ENCODE measurements around the gene A3GALT2. TPM values are rescaled to one million over a fixed set of nuclear protein-coding genes. Genes with fewer than 3 reads are reported as not detected.
A peak's percentile ranks its signal among the peaks of the same experiment; 100 is the strongest.

Gene A3GALT2
- total and polyA plus RNA-seq, 2 donors (not counting 1 experiment from before 2014, with no cell fraction given), result not detected

DNA sequence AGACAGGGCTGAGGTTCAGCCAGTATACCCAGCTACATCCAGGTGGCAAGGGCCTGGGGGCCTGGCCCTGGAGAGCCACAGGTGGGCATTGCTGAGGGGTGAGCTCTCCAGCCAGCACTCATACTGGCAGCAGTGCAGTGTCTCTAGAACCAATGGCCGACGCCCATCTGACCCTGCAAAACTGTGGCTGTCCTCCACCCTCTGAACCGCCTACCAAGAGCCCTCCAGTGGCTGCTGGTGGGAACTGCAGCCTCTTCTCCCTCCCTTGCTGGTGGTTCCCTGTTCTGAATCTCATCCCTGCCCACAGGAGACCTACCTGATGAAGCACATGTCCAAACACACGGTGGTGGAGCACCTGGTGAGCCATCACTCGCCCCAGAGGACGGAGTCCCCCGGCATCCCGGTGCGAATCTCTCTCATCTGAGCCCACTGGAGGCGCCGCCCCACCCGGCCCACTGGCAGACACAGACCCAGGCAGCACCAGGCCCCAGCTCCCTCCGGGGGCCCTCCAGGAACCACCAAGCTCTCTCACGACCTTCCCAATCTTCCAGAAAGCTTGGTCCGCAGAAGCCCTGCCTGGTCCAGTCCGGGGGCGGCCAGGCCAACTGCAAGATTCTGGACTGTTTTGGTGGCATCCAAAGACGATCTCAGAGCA is 22.1 kb downstream of the A3GALT2 start:
- ATAC-seq (ENCODE audit: low read depth) (peak; percentile 55), DNase-seq (peak; percentile 67)
- H3K9me3 Mint-ChIP-seq (ENCODE audit: insufficient read depth), result no peaks in the 10 kb centered on the region
- Histone ChIP-seq H3K9me3 (ENCODE audit: control extremely low read depth in 1 of 3, control insufficient read depth in 2 of 3, insufficient read depth in 1 of 3, low read length in 2 of 3) (no peaks in the 10 kb centered on the region), H3K36me3 (replicated peaks in 1 of 2; ENCODE audit: control extremely low read depth in 1 of 2, control insufficient read depth in 1 of 2, extremely low read depth in 1 of 2, insufficient read depth in 2 of 2, low read length in 1 of 2) (peaks cover 0 to 41% of the 10 kb centered on the region in 2 experiments), H2AFZ (ENCODE audit: insufficient read depth, low read depth, low read length, poor library complexity, severe bottlenecking) (no peak overlapping the region), H3K4me3 (ENCODE audit: control extremely low read depth in 1 of 5, extremely low read depth in 1 of 5, insufficient read depth in 1 of 5, low read depth in 2 of 5, low read length in 4 of 5) (no peak overlapping the region), H4K20me1 (ENCODE audit: control insufficient read depth, insufficient read depth, low read length, poor library complexity, severe bottlenecking) (peaks cover 6% of the 10 kb centered on the region), H3K9ac (ENCODE audit: low read length) (no peak overlapping the region), H3K4me2 (replicated peaks; ENCODE audit: low read depth, low read length, poor library complexity, severe bottlenecking) (no peak overlapping the region), H3K27ac (ENCODE audit: low read length in 2 of 2) (no peak overlapping the region), H3K4me1 (ENCODE audit: control insufficient read depth in 2 of 2, insufficient read depth in 2 of 2, low read length in 2 of 2) (no peaks in the 10 kb centered on the region), H3K27me3 (replicated peaks in 1 of 4; ENCODE audit: control extremely low read depth in 1 of 4, control insufficient read depth in 3 of 4, insufficient read depth in 4 of 4, low read length in 3 of 4) (no peaks in the 10 kb centered on the region), H3K79me2 (ENCODE audit: control insufficient read depth, insufficient read depth, low read length) (no peaks in the 10 kb centered on the region)
- intact Hi-C loops (cut with micrococcal nuclease), result loop anchor here (5.0 kb wide), 2 partner anchors 54 to 314 kb away; no protein-coding TSS in a partner anchor
- POLR2A ChIA-PET, result interaction anchor here (0.7 kb wide), 1 partner anchor 168 kb away, joined by 3 read pairs; no protein-coding TSS in a partner anchor
- no peak overlapping the region for H3K4me3 Mint-ChIP-seq
- 82% methylated on average over 17 of the region's 18 CpGs for WGBS (ENCODE audit: insufficient coverage)
- H3K27me3 Mint-ChIP-seq, result no peaks in the 10 kb centered on the region
- H3K4me1 Mint-ChIP-seq, result no peaks in the 10 kb centered on the region
- no peak for TF ChIP-seq EZH2 (IDR thresholded peaks at IDR 0.05; ENCODE audit: borderline replicate concordance, insufficient read depth, low read depth, low read length, poor library complexity, severe bottlenecking)
- TF ChIP-seq, protein P1, sequence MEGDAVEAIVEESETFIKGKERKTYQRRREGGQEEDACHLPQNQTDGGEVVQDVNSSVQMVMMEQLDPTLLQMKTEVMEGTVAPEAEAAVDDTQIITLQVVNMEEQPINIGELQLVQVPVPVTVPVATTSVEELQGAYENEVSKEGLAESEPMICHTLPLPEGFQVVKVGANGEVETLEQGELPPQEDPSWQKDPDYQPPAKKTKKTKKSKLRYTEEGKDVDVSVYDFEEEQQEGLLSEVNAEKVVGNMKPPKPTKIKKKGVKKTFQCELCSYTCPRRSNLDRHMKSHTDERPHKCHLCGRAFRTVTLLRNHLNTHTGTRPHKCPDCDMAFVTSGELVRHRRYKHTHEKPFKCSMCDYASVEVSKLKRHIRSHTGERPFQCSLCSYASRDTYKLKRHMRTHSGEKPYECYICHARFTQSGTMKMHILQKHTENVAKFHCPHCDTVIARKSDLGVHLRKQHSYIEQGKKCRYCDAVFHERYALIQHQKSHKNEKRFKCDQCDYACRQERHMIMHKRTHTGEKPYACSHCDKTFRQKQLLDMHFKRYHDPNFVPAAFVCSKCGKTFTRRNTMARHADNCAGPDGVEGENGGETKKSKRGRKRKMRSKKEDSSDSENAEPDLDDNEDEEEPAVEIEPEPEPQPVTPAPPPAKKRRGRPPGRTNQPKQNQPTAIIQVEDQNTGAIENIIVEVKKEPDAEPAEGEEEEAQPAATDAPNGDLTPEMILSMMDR (IDR thresholded peaks at IDR 0.05), result peak; percentile 89
- CTCF ChIA-PET, result interaction anchor here (0.6 to 8.3 kb wide), 9 partner anchors 15 to 171 kb away, joined by 3 to 210 read pairs (median 5); partner anchors contain the start of gene ZSCAN20
- peak overlapping the region; percentile 50 for H3K27ac Mint-ChIP-seq
